NCI-H524 treated with DMSO at 0.1 percent for 48 hours (cell line): Measurements from ENCODE around the gene C16orf89.
"Not testable (repeated sequence)": the region's sequence is repeated elsewhere in the genome, so short reads cannot be mapped to it uniquely, and the experiment has no call there.

Experiments used
- DNase-seq: peaks from one replicate; lab custom pipeline; 2025; lab: John Stamatoyannopoulos, UW

The C16orf89 gene

DNA sequence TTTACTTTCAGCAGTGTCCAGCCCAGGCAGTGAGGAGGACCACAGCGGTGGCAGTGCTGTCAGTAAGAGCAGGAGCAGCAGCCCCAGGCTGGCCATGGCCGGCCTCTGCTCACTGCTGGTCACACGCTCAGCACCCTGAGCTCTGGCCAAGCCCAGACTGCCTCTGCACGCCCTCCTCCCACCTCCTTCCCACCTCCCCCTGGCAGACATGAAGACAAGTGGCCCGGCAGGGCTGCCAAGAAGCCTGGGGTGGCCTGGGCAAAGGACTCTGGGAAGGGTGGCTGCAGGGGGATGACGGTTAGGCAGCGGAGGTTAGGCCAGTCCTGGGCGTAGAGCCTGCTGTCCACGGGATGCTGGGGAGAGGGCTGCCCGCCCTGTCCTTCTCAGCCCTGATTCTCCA, at the start of gene C16orf89:
Gene C16orf89, minus strand, starts transcription at position 144 of the 400 bp plus-strand sequence. Its CDS starts 48 bp downstream, at position 96.
- DNase-seq, result no peak

DNA sequence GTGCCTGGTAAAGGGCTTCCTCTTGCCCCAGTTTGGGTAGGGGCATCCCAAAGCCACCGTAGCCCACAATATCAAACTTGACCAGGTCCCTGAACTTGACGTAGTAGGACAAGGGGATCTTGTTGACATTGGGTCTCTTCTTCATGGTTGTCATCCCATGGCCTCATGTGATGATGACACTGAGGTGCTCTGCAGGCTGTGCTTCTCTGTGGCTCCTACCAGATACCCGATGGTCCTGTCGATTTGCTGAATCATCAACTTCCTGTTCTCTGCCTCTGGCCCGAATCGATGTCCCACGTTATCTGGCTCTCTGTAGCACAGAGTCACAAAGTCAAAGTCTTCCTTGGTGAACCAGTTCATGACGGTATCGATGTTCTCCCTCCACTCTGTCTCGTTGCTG, 45.2 kb upstream of the C16orf89 start:
- DNase-seq, result not testable (repeated sequence)

- no peak for DNase-seq
Measured at GRCh38 chr16:5108505-5109158, 42.9 kb upstream of the C16orf89 start.

- DNase-seq, result not testable (repeated sequence)
Measured at GRCh38 chr16:5105039-5105438, 39.3 kb upstream of the C16orf89 start.

GRCh38 chr16:5103296-5104032, 37.7 kb upstream of the C16orf89 start:
- DNase-seq, result peak; percentile 37

GRCh38 chr16:5099174-5099573, 33.4 kb upstream of the C16orf89 start:
- DNase-seq, result peak; percentile 51

DNA sequence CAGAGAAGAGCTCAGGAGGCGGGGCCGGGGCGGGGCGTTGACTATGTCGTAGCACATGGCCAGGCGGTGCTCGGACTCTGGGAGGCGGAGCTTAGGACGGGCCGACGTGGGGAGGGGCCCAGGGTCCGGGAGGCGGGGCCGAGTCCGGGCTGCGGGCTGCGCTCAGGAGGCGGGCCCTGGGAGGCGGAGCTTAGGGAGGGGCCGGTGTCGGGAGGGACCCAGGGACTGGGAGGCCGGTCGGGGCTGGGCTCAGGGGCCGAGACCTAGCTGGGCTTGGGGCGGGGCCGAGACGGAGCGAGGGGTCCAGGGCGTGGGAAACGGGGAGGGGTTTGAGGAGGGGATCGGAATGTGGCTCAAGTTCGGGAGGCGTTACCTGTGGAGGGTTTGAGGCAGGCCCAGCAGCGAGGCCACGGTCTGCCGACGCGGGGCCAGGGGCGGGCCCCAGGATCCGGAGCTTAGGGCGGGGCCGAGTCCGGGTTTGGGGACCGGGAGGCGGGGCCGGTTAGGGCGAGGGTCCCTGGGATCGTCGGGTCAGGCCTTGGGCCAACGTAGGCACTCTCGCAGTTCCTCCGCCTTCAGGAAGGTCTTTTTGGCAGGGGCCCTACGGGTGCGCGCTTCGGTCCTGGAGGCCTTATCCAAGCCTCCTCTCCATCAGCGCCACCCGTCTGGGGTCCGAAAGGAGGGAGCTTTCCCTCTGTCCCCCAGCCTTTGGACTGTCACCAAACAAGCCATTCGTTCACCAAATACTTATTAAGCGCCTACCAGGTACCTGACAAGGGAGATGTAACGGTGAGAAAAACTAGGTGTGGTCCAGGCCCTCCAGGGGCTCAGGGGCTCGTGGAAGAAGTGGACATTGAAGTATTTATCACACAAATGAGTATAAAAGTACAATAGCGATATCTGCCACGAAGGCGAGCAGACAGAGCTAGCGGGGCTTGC, 32.7 kb upstream of the C16orf89 start:
- DNase-seq, result not testable (repeated sequence)

- DNase-seq, result peak; percentile 91
Measured at GRCh38 chr16:5097470-5098220, 31.9 kb upstream of the C16orf89 start, which contains the start of gene EEF2KMT. Gene EEF2KMT (minus strand): TSS chr16:5097795. CDS start chr16:5097739, 56 bp downstream.

DNA sequence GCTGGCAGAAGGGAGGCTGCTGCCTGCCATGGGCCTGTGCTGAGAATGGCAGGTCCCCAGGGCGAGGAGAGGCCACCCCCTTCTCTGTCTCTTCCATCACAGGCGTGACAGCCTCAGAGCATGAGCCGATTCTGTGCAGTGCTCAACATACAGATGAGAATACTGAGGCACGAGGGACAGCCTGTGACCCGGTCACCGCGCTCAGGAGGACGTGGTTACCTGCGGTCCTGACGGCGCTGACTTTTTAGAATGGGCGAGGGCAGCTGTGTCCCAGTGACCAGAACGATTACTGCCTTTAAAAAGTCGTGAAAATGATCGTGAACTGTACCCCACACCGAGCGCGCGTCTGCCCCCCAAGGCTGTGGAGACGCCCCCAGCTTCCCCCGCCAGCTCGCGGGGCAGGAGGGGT, 31.3 kb upstream of the C16orf89 start:
- DNase-seq, result not testable (repeated sequence)

DNA sequence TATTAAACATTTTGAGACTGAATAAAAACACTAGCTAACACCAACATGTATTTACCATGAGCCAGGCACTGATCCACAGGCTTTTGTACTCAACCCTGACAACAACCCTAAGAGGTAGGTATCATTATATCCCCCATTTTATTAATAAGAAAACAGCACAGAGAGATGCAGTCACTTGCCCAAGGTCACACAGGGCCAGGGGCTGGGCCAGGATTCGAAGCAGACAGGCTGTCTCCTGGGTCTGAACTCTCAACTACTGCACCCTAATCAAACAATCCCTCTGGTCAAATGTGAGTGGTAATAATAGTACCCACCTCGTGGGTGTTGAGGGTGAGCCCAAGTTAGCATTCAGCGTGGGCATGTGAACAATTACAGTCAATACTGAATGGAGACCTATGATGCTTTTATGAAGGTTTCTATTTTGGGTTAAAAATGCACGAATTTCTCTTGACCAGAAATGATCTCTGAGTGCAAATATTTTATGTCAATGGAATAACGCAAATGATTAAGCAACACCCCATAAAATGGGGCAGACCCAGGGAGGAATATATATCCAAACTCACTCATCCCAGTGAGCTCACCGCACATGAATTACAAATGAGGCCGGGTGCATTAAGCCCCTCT, 30.8 kb upstream of the C16orf89 start:
- not testable (repeated sequence) for DNase-seq

GRCh38 chr16:5095145-5095830, 29.5 kb upstream of the C16orf89 start:
- DNase-seq, result not testable (repeated sequence)

DNA sequence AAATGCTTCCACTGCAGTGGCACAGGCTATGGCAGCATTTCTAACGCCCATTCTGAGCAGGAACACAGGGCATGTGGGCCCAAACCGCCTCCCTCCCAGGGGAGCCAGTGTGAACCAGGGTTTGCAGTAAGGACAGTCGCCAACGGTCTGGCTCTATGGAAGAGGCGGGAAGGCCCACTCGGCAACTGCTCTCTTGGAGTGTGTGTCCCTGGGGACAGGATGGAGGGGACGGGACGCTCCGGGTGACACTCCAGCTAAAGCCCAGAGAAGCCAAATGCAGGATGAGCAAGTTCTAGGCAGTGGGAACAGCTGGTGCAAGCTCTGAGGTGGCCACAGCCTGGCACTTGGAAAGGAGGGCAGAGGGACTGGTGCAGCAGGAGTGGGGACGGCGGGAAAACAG, 28.0 kb upstream of the C16orf89 start:
- peak; percentile 69 for DNase-seq

GRCh38 chr16:5093081-5093480, 27.3 kb upstream of the C16orf89 start:
- DNase-seq, result not testable (repeated sequence)

- DNase-seq, result not testable (repeated sequence)
Measured at GRCh38 chr16:5090592-5090991, 24.8 kb upstream of the C16orf89 start.

DNA sequence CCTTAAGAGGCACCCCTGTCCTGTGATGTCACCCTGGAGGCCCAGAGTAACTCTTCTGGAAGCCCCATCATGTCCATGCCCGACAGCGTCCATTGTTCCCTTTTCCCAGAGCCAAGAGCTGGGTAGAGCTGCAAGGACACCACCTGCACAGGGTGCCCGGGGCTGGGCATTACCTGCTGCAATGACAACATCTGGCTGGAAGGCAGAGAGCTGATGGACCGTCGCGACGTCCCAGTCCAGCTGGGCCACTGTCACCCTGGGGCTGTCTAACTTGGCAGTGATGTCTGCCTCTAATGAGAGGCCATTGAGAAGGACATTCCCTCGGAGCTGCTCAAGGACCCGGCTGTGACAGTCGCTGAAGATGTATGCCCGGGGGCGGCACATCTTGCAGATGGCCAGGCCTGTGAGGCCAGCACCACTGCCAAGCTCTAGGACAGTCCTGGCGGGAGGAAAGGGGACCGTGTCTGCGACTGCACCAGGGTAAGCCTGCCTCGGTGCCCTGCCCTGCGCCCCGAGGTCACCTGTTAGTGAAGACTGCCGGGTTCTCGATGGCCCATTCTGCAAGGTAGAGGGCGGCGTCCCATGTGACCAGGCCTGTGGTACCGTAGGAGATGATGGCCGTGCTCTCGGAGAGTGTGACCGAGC, 24.3 kb upstream of the C16orf89 start:
- DNase-seq, result not testable (repeated sequence)

DNA sequence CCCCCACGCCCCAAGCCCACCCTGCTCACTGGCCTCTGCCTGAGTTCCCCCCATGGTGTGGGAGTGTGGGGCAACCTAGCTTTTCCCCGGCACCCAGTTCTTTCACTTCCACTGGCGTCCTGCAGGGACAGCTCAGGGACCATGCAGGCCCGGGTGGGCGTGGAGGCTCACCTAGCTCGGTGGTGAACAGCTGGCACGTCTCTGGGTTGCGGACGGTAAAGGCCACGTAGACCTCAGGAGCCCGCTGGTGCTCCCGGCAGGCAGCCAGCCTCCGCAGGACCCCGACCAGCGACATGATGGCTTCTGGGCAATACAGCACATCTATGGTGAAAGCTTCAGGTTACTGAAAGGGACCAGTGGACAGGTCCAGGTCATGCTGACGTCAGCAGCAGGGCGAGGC, 23.2 kb upstream of the C16orf89 start:
- not testable (repeated sequence) for DNase-seq

GRCh38 chr16:5088086-5088790, 22.5 kb upstream of the C16orf89 start:
- DNase-seq, result not testable (repeated sequence)

DNA sequence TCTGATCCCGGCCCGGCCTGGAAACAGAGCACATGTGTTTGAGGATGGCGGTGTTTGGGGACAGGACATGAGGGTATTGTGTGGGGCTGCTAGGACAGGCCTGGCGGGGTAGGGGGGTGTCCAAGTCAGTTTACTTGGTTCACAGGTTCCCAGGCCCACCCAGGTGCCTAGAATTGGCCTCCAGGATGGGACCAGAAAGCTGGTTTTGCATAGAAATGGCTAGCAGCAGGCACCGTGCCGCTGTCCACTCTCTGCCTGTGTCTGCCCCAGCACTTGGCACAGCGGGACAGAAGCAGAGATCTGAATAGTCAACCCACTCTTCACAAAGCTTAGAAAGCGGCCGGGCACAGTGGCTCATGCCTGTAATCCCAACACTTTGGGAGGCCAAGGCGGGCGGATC, 20.0 kb upstream of the C16orf89 start:
- DNase-seq, result not testable (repeated sequence)

DNA sequence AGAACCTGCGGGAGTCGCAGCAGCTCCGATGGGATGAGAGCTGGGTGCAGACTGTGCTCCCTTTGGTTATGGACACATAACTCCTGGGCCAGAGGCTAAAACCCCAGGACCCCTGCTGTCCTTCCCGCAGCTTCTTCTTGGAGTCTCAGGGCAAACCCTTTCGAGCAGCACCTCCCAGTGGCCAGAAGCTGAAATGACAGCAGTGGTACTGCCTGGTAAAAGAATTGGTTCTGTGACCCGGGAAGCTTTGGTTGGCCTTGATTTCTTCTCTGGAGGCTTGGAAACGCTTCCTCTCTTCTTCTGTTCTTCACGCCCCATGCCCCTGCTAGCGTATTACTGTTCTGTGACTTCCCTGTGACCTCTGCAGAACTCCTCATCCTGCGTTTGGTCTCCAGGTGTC, 19.0 kb upstream of the C16orf89 start:
- DNase-seq, result not testable (repeated sequence)
